Measurements from ENCODE around the gene EIF4E2. TPM values are rescaled to one million over a fixed set of nuclear protein-coding genes. Genes with fewer than 3 reads are reported as not detected.

EIF4E2 gene
- total RNA-seq, 1 donor from 2014 or later, result 112 TPM

- Mint-ChIP-seq H3K36me3 (ENCODE audit: low read depth, unreplicated experiment) (peaks cover 20% of the 10 kb centered on the region), H3K27me3 (ENCODE audit: low read depth, unreplicated experiment) (no peaks in the 10 kb centered on the region), H3K4me1 (ENCODE audit: low read depth, unreplicated experiment) (peaks cover 29% of the 10 kb centered on the region), H3K27ac (ENCODE audit: unreplicated experiment) (no peak overlapping the region), H3K9me3 (ENCODE audit: unreplicated experiment) (no peaks in the 10 kb centered on the region), H3K4me3 (ENCODE audit: unreplicated experiment) (no peak overlapping the region)
- Histone ChIP-seq H2AFZ (ENCODE audit: low read depth, low read length) (no peak overlapping the region), H3K79me2 (ENCODE audit: insufficient read depth, low read length) (no peaks in the 10 kb centered on the region), H3K4me2 (ENCODE audit: low read length) (no peak overlapping the region), H3K4me3 (ENCODE audit: insufficient read depth, low read depth, low read length) (no peak overlapping the region), H3K9me3 (ENCODE audit: insufficient read depth, low read depth, low read length) (no peaks in the 10 kb centered on the region), H4K20me1 (ENCODE audit: insufficient read depth, low read length) (no peaks in the 10 kb centered on the region), H3K9ac (ENCODE audit: low read length) (no peak overlapping the region), H3K27me3 (ENCODE audit: insufficient read depth, low read length) (no peaks in the 10 kb centered on the region), H3K27ac (ENCODE audit: low read depth, low read length) (no peak overlapping the region), H3K4me1 (ENCODE audit: insufficient read depth, low read length) (peaks cover 14% of the 10 kb centered on the region), H3K36me3 (ENCODE audit: insufficient read depth, low read length) (peaks cover 6% of the 10 kb centered on the region)
- DNase-seq (ENCODE audit: low read depth) (no peak), FAIRE-seq (no peak)
- TF ChIP-seq, protein P1, sequence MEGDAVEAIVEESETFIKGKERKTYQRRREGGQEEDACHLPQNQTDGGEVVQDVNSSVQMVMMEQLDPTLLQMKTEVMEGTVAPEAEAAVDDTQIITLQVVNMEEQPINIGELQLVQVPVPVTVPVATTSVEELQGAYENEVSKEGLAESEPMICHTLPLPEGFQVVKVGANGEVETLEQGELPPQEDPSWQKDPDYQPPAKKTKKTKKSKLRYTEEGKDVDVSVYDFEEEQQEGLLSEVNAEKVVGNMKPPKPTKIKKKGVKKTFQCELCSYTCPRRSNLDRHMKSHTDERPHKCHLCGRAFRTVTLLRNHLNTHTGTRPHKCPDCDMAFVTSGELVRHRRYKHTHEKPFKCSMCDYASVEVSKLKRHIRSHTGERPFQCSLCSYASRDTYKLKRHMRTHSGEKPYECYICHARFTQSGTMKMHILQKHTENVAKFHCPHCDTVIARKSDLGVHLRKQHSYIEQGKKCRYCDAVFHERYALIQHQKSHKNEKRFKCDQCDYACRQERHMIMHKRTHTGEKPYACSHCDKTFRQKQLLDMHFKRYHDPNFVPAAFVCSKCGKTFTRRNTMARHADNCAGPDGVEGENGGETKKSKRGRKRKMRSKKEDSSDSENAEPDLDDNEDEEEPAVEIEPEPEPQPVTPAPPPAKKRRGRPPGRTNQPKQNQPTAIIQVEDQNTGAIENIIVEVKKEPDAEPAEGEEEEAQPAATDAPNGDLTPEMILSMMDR (IDR thresholded peaks at IDR 0.05; ENCODE audit: insufficient read depth, low read depth, low read length), result no peak
- no peak for TF ChIP-seq EZH2 (IDR thresholded peaks at IDR 0.05; ENCODE audit: insufficient read depth, low read length)
Measured at GRCh38 chr2:232578626-232579025, 28.1 kb downstream of the EIF4E2 start.

- no peaks in the 10 kb centered on the region for H4K20me1 ChIP-seq (ENCODE audit: insufficient read depth, low read length)
- H3K27ac Mint-ChIP-seq (ENCODE audit: unreplicated experiment), result no peak overlapping the region
- H3K36me3 ChIP-seq (ENCODE audit: insufficient read depth, low read length), result peaks cover 6% of the 10 kb centered on the region
- H2AFZ ChIP-seq (ENCODE audit: low read depth, low read length), result no peak overlapping the region
- H3K4me3 Mint-ChIP-seq (ENCODE audit: unreplicated experiment), result no peak overlapping the region
- no peaks in the 10 kb centered on the region for H3K79me2 ChIP-seq (ENCODE audit: insufficient read depth, low read length)
- H3K36me3 Mint-ChIP-seq (ENCODE audit: low read depth, unreplicated experiment), result peaks cover 23% of the 10 kb centered on the region
- H3K4me1 ChIP-seq (ENCODE audit: insufficient read depth, low read length), result peaks cover 14% of the 10 kb centered on the region
- no peak overlapping the region for H3K9ac ChIP-seq (ENCODE audit: low read length)
- H3K4me2 ChIP-seq (ENCODE audit: low read length), result no peak overlapping the region
- H3K9me3 Mint-ChIP-seq (ENCODE audit: unreplicated experiment), result no peaks in the 10 kb centered on the region
- no peaks in the 10 kb centered on the region for H3K27me3 ChIP-seq (ENCODE audit: insufficient read depth, low read length)
- no peak for DNase-seq (ENCODE audit: low read depth)
- no peak overlapping the region for H3K4me3 ChIP-seq (ENCODE audit: insufficient read depth, low read depth, low read length)
- H3K4me1 Mint-ChIP-seq (ENCODE audit: low read depth, unreplicated experiment), result peaks cover 19% of the 10 kb centered on the region
- FAIRE-seq, result no peak
- H3K27ac ChIP-seq (ENCODE audit: low read depth, low read length), result no peak overlapping the region
- H3K9me3 ChIP-seq (ENCODE audit: insufficient read depth, low read depth, low read length), result no peaks in the 10 kb centered on the region
- TF ChIP-seq EZH2 (IDR thresholded peaks at IDR 0.05; ENCODE audit: insufficient read depth, low read length), result no peak
- TF ChIP-seq, protein P1 (IDR thresholded peaks at IDR 0.05; ENCODE audit: insufficient read depth, low read depth, low read length), result no peak
- H3K27me3 Mint-ChIP-seq (ENCODE audit: low read depth, unreplicated experiment), result no peaks in the 10 kb centered on the region
Measured at GRCh38 chr2:232580648-232580981, 30.1 kb downstream of the EIF4E2 start.

DNA sequence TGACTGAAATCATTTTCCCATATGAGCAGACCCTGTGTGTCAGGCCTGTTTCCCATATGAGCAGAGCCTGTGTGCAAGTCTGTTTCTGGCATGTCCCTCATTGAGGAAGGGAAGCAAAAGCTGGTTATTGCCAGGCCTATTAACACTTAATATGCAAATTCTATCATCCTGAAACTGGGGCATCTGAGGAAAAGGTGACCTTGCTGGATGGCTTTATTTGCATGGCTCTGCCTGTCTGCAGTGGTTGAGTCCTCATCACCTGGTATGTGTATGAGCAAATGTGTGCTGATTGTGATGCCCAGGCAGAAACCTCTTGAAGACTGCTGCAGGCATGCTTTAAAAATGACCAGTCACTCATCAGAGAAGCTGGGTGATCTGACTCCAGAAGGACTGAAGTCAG, 31.2 kb downstream of the EIF4E2 start:
- no peak overlapping the region for H3K4me2 ChIP-seq (ENCODE audit: low read length)
- H3K27me3 ChIP-seq (ENCODE audit: insufficient read depth, low read length), result no peaks in the 10 kb centered on the region
- H3K9ac ChIP-seq (ENCODE audit: low read length), result no peak overlapping the region
- no peaks in the 10 kb centered on the region for H3K9me3 ChIP-seq (ENCODE audit: insufficient read depth, low read depth, low read length)
- Mint-ChIP-seq H3K9me3 (ENCODE audit: unreplicated experiment) (no peaks in the 10 kb centered on the region), H3K36me3 (ENCODE audit: low read depth, unreplicated experiment) (peaks cover 23% of the 10 kb centered on the region), H3K4me3 (ENCODE audit: unreplicated experiment) (no peak overlapping the region), H3K27me3 (ENCODE audit: low read depth, unreplicated experiment) (no peaks in the 10 kb centered on the region), H3K4me1 (ENCODE audit: low read depth, unreplicated experiment) (peaks cover 11% of the 10 kb centered on the region), H3K27ac (ENCODE audit: unreplicated experiment) (no peak overlapping the region)
- no peaks in the 10 kb centered on the region for H3K79me2 ChIP-seq (ENCODE audit: insufficient read depth, low read length)
- peaks cover 7% of the 10 kb centered on the region for H3K4me1 ChIP-seq (ENCODE audit: insufficient read depth, low read length)
- H3K36me3 ChIP-seq (ENCODE audit: insufficient read depth, low read length), result peaks cover 6% of the 10 kb centered on the region
- H3K4me3 ChIP-seq (ENCODE audit: insufficient read depth, low read depth, low read length), result no peak overlapping the region
- no peak for FAIRE-seq
- no peak overlapping the region for H3K27ac ChIP-seq (ENCODE audit: low read depth, low read length)
- H4K20me1 ChIP-seq (ENCODE audit: insufficient read depth, low read length), result no peaks in the 10 kb centered on the region
- H2AFZ ChIP-seq (ENCODE audit: low read depth, low read length), result no peak overlapping the region
- DNase-seq (ENCODE audit: low read depth), result no peak
- TF ChIP-seq, protein P1 (IDR thresholded peaks at IDR 0.05; ENCODE audit: insufficient read depth, low read depth, low read length), result no peak
- TF ChIP-seq EZH2 (IDR thresholded peaks at IDR 0.05; ENCODE audit: insufficient read depth, low read length), result no peak

All from astrocyte (in vitro differentiated cells and primary cell).